ENCODE data around the gene CCDC85B.
A peak's percentile ranks its signal among the peaks of the same experiment; 100 is the strongest.
"Not testable (repeated sequence)": the region's sequence is repeated elsewhere in the genome, so short reads cannot be mapped to it uniquely, and the experiment has no call there.

CCDC85B gene

DNA sequence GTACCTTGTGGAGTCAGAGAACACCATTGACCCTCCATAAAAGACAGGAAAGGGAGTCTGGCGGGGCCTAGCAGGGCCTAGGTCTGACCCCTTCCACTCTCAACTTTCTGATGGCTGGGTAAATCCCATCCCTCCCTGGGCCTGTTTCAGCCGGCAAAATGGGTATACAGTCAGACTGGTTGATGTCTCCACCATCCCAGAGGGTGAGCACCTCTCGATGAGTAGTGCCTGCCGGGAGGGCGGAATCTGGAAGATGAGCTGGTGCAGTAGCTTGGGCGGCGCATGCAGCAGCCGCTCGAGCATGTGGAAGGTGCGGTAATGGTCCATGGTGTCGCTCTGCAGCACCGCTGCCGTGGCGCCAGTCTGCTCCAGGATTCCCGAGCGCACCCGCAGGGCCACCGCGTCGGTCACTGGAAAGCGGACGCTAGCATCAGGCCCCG lies 2.7 kb upstream of the CCDC85B start:
- DNase-seq, result no peak

DNA sequence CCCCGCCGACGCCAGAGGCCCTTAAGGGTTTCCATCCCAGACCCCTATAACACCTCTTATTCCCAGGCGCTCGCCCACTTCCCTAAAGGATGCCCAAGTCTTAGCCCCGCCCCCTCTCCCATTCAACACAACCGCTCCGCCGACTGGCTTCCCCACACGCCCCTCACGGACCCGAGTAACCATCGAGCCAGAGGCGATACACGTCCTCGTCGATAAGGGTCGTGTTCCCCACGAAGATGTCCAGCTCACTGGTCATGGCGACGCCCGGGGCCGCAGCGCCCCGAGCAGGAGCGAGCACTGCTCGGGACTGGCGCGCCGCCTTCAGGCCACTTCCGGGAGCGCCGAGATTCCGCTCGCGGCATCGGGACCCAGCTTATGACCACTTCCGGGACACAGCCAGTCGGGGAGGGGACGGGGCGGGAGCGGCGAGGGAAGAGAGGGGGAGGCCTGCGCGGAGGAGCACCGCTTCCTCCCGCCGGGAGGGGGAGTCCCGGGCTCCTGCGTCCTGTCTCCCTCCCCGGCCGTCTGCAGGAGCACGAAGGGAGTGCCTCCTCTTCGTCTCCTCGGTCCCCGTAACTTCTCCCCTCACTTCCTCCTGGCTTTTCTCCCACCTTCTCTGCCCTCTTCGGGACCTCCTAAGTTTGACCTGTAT lies 2.2 kb upstream of the CCDC85B start, which contains the start of gene FIBP:
FIBP (minus strand) TSS at position 309 of the 652 bp plus-strand sequence; CDS start at position 256, 53 bp downstream.
- peak; percentile 91 for DNase-seq

DNA sequence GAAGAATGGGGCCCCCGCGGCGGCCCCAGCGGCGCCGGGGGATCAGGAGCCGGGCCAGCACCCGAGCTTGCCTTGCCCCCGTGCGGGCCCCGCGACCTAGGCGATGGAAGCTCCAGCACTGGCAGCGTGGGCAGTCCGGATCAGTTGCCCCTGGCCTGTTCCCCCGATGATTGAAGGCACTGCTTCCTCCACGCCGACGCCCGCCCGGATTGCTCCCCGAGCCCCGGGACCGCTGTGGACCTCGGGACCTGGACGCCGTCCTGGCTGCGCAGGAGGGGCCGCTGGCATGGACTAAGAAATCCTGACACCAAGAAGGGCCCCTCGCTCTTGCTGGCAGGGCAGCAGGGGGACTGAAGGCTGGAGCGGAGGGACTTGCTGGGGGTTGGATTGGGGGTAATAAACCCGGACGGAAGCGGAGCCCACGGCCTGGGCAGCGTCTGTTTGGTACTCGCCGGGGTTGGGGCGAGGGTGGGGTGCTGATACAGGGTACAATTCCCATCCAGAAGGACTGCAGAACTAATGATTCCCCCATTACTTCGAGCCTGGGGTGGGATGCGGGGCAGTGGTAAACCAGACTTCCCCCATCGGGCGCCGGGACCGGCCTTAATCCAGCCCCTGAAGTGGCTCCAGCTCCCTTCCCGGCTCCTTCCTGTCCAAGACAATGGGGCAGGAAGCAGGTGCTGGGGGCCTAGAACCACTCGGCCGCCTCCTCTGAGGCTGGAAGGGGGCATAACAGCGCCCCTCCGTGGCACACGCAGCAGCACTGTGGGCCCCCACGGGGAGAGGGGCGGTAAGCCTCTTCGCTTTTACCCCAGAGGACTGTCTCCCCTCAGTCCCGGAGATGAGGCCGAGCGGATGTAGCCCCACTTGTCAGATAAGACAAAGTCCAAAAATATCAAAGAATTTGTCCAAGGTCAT lies 1.0 kb downstream of the CCDC85B start:
- DNase-seq, result no peak

DNA sequence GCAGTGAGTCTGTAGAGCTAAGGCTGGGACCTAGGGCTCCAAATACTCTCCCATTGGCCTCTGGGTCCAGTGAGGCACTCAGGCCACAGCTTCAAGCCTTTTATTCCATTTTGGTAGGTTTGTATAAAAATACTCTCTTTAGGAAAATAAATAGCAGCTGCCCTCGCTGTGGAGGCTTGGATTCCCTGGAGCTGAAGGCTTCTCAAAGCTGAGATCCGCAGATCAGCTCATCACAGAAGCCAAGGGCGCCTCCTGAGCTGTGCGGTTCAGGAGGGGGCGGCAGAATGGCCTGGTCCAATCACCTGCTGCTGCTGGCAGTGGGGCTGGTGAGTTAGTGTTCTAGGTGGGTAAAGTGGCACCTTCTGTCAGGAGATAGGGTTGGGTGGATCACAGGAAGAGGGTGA lies 1.7 kb downstream of the CCDC85B start:
- not testable (repeated sequence) for DNase-seq

DNA sequence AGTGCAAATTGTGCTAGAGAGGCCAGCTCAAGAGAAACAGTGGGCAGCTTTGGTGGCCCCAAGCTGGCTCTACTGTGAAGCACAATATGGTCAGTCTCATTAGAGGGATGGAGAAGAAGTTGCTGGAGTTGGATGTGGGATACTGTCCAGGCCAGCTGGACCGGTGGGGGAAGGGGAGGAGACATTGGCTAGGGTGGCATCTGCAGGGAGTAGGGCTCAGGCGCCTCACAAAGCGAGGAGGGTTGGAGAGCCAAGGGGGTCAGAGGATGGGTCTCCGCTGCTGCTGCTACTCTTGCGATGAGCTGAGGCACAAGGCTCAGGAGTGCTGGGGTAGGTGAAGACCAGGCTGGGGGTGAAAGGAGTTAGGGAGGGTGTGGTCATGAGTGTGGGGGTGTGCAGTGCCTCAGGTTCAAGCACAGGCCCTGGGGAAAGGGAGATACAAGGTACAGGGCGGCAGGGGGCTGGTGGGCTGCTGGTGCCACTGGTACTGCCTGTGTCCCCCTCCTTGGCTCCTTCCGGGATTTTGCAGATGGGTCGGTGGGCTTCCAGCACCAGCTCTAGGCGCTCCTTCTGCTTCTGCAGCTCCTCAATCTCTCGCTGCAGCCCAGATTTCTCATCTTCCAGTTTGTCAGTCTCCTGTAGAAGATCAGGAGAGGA lies 2.3 kb downstream of the CCDC85B start:
- DNase-seq, result no peak

DNA sequence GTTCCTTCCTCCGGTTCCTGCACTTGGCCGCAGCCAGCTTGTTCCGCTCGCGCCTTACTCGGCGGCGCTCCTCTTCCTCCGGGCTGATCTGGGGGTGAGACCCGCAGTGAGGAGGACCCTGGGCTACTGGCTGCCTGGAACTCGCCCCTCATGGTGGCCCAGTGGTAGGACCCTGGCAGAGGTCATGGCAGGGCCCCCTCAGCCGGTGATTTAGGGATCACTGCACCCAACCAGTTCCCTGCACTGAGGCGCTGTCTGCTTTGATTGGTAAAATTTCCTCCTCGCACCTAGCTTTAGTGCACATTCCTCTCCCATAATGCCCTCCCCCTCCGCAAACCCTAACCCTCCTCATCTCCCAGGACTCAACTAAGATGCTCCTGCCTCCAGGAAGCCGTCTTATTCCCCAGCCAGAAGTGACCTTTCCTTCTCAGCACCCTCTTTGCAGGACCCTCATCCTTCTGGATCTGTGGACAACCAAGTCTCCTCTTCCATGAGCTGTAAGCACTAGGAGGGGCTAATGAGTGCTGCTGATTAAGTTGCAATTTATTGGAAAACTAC lies 3.6 kb downstream of the CCDC85B start:
- DNase-seq, result no peak

DNA sequence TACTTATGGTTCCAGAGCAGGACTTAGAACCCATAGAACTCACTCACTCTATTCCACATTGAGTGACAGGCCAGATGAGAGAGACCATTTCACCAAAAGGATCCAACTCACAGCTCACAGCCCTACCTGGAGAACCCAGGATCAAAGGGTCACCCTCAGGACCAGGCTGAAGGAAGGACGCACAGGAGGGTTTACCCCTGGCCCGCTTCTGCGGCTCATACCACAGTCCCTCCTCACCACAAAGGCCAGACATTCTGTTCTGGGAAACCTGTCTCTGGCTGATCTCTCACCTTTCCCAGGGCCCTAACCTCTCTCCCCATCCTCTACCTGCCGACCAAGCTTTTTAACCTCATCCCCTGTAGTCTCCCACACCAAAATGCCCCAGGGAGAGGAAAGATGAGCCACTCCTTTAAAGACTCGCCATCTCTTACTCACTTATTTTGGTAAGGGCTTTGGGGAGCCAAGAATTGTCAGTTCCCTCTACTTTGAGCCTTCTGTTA lies 5.1 kb downstream of the CCDC85B start:
- DNase-seq, result no peak

DNA sequence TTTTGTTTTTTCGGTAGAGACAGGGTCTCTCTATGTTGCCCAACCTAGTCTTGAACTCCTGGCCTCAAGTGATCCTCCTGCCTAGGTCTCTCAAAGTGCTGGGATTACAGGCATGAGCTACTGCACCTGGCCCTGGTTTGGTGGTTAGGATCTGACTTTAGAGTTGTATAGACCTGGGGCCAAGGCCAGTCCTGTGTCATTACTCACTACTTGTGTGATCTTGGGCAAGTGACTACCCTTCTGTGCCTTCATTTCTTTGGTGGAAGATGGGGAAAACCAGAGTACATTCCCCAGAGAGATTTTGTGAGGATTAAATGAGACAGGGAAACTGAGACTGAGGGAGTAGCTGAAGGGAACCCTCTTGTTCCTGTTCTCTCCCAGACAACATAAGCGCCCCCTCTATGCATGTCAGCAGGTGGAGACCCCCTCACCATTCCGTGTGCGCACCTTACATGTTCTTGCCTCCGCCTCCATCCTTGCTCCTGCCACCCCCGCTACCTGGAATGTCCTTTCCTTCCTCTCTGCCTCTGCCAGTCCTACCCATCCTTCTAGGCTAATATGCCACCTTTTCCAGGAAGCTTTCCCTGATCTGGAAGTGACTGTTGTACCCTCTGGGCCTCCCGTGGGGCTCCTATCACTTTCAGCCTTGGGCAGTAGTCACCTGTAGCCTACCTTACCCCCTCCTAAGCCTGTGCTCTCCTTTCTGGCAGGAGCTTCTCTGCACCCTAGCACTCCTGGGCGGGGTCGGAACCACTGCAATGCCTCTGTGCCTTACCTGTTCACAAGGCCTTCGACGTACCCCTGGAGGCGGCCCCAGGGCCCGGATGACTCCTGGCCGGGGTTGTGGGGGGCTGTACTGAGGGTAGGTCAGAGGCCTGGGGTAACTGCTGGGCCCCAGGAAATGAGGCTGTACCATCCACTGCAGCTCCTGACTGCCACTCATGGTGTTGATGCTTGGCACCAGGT lies 5.8 kb downstream of the CCDC85B start:
- no peak for DNase-seq

DNA sequence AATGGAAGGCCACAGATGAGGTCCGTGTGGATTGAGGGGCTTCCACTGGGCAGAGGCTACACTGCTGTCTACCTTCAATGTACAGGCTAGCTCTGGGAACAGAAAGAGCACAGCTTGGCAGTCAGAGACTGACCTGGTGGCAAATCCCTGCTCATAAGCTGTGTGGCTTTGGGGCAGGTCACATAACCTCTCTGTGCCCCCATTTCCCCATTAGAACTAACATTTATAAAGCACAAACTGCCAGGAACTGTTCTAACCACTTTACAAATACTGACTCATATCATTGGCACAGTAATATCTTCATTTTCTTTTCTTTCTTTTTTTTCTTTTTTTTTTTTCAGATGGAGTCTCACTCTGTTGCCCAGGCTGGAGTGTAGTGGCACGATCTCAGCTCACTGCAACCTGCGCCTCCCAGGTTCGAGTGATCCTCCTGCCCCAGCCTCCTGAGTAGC lies 6.6 kb downstream of the CCDC85B start:
- DNase-seq, result no peak

DNA sequence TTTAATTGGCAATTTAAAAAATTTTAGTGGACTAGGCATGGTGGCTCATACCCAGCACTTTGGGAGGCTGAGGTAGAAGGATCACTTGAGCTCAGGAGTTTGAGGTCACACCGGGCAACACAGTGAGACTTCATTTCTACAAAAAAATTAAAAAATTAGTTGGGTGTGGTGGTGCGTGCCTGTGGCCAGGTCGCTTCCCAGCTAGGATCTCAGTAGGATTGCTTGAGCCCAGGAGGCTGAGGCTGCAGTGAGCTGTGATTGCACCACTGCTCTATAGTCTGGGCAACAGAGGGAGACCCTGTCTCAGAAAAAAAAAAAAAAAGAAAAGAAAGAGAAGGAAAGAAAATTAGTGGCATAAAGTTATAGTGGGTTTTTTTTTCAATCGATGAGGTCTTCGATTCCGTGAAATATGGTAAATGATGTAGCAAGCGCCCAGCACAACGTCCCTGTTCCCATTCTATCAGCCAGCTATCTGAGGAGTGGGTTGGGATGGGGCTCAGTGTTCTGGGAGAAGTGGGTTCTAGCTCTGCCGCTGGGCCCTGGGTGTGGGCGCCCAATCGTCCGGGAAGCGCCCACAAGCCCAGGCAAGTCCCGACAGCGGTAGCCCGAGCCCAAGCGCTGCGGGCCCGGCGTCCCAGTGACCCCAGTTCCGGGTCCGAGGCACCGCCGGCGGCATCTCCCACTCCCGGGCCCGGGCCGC lies 8.3 kb downstream of the CCDC85B start:
- DNase-seq, result no peak

DNA sequence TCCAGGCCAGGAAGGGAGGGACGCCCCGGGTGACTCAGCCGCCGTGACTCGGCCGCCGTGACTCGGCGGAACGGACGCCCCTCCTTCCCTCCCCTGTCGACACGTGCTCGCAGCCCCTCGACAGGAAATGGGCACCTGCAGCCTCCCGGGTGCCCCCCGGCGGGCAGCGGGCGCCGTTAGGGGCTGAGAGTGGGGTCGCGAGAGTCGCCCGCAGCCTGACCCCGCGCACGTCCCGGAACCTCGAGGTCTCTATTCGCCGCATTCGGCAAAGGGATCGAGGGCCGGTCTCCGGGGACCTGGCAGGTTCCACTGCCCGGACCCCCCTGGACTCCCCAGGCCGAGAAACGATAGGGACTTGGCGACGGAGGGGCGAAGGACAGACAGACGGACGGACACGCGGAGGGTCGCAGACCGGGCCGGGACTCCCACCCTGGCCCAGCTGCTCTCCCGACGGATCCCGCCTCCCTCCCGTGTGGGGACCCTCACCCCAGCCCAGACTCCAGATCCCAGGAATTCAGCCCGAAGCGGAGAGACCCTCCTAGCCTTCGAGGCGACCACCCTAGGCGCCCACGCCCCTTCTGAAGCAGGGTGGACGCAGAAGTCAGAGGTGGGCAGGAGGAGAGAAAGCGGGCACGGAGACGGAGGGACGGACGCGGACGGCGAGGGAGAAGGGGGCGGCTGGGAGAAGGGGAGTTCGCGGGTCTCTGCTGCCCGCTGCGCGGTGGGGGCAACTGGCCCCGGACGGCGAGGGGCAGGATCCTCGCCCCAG lies 9.1 kb downstream of the CCDC85B start:
- DNase-seq, result no peak

DNA sequence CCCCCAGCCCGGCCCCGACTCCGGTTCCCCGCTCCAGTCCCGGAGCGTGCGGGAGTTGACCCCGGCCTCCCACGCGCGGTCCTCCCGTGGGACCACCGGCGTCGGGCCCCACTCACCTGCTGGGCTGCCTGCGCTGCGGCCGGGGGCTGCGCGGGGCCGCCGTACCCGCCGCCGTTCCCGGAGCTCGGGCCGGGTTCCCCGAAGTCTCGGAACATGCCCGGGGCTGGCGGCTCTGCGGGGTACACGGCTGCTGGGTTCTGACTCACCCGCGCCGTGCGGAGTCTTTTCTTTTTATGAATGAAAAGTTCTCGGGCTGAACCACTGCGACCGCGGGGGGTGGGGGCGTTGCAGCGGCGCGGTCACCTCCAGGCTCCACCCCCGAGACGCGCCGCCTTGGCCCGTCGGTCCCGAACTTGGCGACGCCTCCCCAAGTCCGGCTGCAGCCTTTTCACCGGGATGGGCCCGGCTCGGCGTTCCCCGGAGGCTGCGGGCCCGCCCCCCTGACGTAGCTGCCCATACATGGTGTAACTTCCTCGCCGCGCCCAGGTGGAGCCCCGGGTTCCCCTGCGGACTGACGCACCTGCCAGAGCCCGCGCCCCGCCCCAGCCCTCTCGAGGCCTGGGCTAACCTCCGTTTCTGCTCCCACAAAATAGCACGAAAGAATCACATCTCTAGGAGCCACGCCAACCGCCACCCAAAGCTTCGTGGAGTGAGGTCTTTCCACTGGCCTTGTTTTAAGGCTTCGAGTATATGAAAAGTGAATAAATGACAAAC lies 9.8 kb downstream of the CCDC85B start, which contains the start of gene FOSL1:
FOSL1 (minus strand) TSS at position 264 of the 774 bp plus-strand sequence; CDS start at position 215, 49 bp downstream.
- DNase-seq, result peak; percentile 56

DNA sequence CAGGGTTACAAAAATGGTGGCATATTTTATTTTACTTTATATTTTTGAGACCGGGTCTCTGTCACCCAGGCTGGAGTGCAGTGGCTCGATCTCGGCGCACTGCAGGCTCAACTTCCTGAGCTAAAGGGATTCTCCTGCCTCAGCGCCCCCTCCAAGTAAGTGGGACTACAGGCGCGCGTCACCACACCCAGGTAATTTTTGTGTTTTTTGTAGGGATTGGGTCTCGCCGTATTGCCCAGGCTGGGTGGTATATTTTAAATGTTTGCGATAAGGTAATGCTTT lies 10.4 kb downstream of the CCDC85B start:
- no peak for DNase-seq

DNA sequence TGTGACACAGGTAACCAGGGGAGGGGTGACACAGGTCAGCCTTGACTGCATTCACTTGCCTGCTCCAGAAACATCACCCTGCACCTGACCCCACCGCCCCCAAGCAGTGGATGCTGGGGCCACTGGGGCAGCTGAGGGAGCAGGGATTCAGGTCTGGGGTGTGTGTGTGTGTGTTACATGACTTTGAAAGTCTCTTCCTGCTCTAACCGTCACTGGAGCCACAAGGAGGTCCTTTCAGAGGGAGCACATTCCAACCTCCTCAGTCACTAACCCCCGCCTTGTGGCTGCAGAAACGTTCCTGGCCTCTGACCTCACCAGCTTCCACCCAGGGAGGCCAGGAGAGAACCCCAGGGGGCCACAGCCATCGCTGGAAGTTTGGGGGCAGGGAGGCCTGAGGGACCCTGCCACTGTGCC lies 12.6 kb downstream of the CCDC85B start:
- no peak for DNase-seq

DNA sequence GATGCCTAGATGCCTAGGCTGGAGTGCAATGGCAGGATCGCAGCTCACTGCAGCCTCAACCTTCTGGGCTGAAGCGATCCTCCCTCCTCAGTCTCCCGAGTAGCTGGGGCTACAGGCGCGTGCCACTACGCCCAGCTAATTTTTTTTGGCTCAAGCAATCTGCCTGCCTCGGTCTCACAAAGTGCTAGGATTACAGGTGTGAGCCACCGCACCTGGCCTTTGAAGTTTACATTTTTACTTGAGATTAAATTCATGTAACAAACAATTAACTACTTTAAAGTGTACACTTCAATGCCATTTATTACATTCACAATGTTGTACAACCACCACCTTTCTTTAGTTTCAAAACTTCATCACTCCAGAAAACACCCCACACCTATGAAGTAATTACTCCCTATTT lies 13.2 kb downstream of the CCDC85B start:
- no peak for DNase-seq

DNA sequence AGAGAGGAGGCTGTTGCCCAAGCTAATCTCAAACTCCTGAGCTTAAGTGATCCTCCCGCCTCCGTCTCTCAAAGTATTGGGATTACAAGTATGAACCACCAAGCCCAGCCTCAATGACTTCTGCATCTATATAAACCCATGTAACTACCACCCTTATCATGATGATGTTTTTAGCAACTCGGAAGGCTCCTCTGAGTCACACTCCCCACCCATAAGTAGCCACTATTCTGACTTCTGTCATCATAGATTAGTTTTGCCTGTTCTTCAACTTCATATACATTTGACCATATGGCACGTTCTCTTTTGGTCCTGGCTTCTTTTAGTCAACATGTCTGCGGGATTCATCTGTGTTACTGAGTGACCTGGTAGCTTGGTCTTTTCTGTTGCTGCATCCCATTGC lies 16.1 kb downstream of the CCDC85B start:
- DNase-seq, result no peak

DNA sequence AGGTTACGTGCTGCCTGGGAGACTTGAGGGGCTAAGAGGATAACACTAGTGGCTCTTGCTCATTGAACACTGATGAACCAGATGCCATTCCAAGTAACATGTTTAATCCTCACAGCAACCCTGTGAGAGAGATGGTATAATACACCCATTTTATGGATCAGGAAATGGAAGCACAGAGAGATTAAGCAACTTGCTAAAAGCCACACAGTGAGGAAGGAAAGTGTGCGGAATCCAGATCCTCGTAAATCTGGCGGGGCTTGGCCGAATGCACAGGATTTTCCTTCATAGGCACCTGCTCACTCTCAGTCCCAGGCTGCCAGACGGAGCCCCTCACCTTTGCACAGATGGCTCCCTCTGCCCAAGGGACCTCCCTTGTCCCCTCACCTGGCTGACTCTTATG lies 17.4 kb downstream of the CCDC85B start:
- no peak for DNase-seq

DNA sequence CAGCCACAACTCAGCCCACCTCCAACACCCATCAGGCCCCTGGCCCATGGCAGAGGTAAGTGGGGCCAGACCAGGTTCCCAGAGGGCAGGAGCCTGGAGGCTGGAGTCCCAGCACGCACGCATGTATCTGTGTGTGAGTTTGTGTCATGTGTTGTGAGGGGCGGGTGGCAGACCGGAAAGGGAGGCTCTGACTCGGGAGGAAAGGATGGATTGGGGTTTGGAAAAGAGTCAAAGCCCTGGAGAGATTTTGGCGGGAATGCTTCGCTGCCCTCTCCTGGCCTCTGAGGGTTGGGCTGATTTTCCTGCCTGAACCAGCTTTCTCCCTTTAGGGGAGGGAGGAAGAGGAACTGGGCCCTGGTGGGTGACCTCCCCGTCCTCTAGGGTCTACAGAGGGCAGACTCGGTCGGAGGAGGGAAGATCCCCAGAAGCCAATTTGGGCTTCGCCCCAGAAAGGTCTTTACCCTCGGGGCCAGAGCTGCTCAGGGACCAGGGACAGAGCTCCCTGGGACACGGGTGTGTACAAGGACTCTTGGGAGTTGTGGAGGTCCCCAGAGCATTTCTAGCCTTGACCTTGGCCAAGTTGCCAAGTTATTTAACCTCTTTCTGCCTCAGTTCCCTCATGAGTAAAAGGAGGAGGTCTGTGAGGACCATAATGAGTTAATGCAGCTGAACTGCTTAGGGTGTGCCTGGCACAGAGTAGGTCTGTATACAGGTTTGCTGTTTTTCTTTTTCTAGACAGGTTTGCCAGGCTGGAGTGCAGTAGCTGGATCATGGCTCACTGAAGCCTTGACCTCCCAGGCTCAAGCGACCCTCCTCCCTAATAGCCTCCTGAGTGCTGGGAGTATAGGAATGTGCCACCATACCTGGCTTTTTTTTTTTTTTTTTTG lies 21.5 kb downstream of the CCDC85B start:
- no peak for DNase-seq
